Panc1 (cell line): ENCODE results near the gene BACH2.

Experiments used
- CTCF ChIP-seq: fragments of 450-650 bp; IDR thresholded peaks from 2 replicates; pipeline ENCODE4 v1.5.1; 2017; ENCODE audit warnings: mild to moderate bottlenecking
- POLR2AphosphoS5 ChIP-seq: IDR thresholded peaks from 2 replicates; pipeline ENCODE4 v1.6.1; 2012; ENCODE audit warnings: mild to moderate bottlenecking, low read depth, low read length, moderate library complexity
- REST ChIP-seq, 2 experiments: IDR thresholded peaks; 2 replicates each; pipeline ENCODE4 v1.6.1; 2011 to 2012; ENCODE audit warnings: low read depth in 2 of 2, control low read depth in 1 of 2, low read length in 1 of 2, mild to moderate bottlenecking in 1 of 2, moderate library complexity in 1 of 2; ENCODE audit not compliant: insufficient read depth in 1 of 2
- TCF7L2 ChIP-seq: IDR thresholded peaks from 2 replicates; pipeline ENCODE4 v1.6.1; 2011; ENCODE audit warnings: mild to moderate bottlenecking, low read depth, low read length, inconsistent platforms

GRCh38 chr6:90221403-90221802, 75.2 kb downstream of the BACH2 start:
- TF ChIP-seq CTCF (no peak), TCF7L2 (no peak), POLR2AphosphoS5 (no peak), REST (IDR thresholded peaks at IDR 0.05; ENCODE audit: insufficient read depth in 1 of 2, low read depth in 2 of 2, low read length in 1 of 2) (no peak)
